Neutrophil (primary cell): ENCODE results near the gene FIGN.

ENCODE experiments used
- H3K27ac ChIP-seq: fragments of 200-600 bp; sonication (generic); 2 replicates; pipeline ENCODE4 v1.5.1; 2016; ENCODE audit warnings: mild to moderate bottlenecking, moderate library complexity
- H3K27me3 ChIP-seq: fragments of 200-600 bp; sonication (generic); 2 replicates; pipeline ENCODE4 v1.6.0; 2016; ENCODE audit warnings: mild to moderate bottlenecking
- H3K36me3 ChIP-seq: fragments of 200-600 bp; sonication (generic); 2 replicates; pipeline ENCODE4 v1.5.1; 2017
- H3K4me1 ChIP-seq, 2 experiments: fragments of 200-600 bp in 1 of 2; sonication (generic) in 1 of 2; 1 replicate in 1 of 2; 2 replicates in 1 of 2; pipeline versions ENCODE4 v1.5.1 to v1.6.1; 2013 to 2016; ENCODE audit warnings: low read depth in 1 of 2, low read length in 1 of 2, mild to moderate bottlenecking in 1 of 2, moderate library complexity in 1 of 2; ENCODE audit not compliant: control insufficient read depth in 1 of 2, insufficient read depth in 1 of 2
- H3K4me3 ChIP-seq, 2 experiments: fragments of 200-600 bp in 1 of 2; sonication (generic) in 1 of 2; 1 replicate in 1 of 2; 2 replicates in 1 of 2; pipeline ENCODE4 v1.5.1; 2013 to 2016; ENCODE audit warnings: low read depth in 1 of 2, low read length in 1 of 2, mild to moderate bottlenecking in 1 of 2, moderate library complexity in 1 of 2
- H3K9me3 ChIP-seq: fragments of 200-600 bp; sonication (generic); 2 replicates; pipeline ENCODE4 v1.5.1; 2016
- CTCF ChIP-seq: fragments of 200-600 bp; sonication (generic); IDR thresholded peaks from 2 replicates; pipeline ENCODE4 v1.5.1; 2016; ENCODE audit warnings: antibody characterized with exemption

Gene FIGN

GRCh38 chr2:163673522-163673921 lies 62.3 kb downstream of the FIGN start:
- no peak for TF ChIP-seq CTCF
- H3K4me3 ChIP-seq, result no peak overlapping the region
- no peaks in the 10 kb centered on the region for H3K36me3 ChIP-seq
- H3K9me3 ChIP-seq, result no peaks in the 10 kb centered on the region
- no peak overlapping the region for H3K27ac ChIP-seq
- no peaks in the 10 kb centered on the region for H3K4me1 ChIP-seq
- no peaks in the 10 kb centered on the region for H3K27me3 ChIP-seq

- no peaks in the 10 kb centered on the region for H3K27me3 ChIP-seq
- H3K27ac ChIP-seq, result no peak overlapping the region
- TF ChIP-seq CTCF, result no peak
These were observed 64.9 kb downstream of the FIGN start for GRCh38 chr2:163670929-163671328.

DNA sequence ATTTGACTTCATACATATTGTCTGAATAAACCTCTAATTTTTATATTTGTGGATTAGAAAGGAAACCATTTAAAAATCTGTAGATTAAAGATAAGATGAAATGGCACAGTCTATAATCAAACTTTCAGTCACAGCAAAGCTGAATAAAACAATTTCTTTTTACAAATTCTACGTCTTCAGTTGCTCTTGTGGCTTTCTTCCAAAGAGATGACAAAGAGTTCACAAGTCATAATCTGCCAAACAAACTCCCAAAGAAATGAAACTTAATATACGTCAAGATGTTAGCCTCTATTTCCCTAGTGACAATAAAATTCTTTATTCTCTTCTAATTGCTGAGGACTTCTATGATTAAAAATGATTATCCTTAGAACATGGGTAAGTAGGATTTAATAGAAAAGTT lies 66.3 kb downstream of the FIGN start:
- Histone ChIP-seq H3K36me3 (no peaks in the 10 kb centered on the region), H3K27ac (no peak overlapping the region), H3K9me3 (no peaks in the 10 kb centered on the region), H3K4me1 (no peaks in the 10 kb centered on the region), H3K27me3 (no peaks in the 10 kb centered on the region), H3K4me3 (no peak overlapping the region)
- TF ChIP-seq CTCF, result no peak

More at GRCh38 chr2:163670929-163671328, 64.9 kb downstream of the FIGN start:
- H3K9me3 ChIP-seq, result no peaks in the 10 kb centered on the region
- no peaks in the 10 kb centered on the region for H3K4me1 ChIP-seq
- H3K36me3 ChIP-seq, result no peaks in the 10 kb centered on the region
- no peak overlapping the region for H3K4me3 ChIP-seq

GRCh38 chr2:163667064-163667887 lies 68.5 kb downstream of the FIGN start:
- no peak overlapping the region for H3K27ac ChIP-seq
- H3K36me3 ChIP-seq, result no peaks in the 10 kb centered on the region
- TF ChIP-seq CTCF, result no peak
- no peaks in the 10 kb centered on the region for H3K27me3 ChIP-seq
- H3K4me3 ChIP-seq, result no peak overlapping the region
- no peaks in the 10 kb centered on the region for H3K9me3 ChIP-seq
- H3K4me1 ChIP-seq, result no peaks in the 10 kb centered on the region

DNA sequence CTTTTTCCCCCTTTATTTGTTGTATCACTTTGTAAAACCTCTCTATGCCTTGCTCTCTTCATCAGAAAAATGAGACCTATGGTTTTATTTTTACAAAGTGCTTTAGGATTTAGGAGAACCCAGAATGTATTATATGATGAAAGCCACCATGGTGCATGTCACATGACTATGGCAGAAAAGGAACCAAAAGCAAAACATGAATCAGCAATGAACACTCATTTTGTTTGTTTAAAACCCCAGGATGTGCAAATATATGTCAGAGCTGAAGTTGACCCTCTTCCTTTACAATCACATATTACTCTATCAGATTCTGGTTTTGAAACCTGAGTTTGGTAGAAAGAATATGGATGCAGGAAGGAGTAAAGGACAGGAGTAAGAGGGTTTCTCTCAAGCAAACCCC lies 70.0 kb downstream of the FIGN start:
- no peak overlapping the region for H3K4me3 ChIP-seq
- no peaks in the 10 kb centered on the region for H3K36me3 ChIP-seq
- no peak overlapping the region for H3K27ac ChIP-seq

More for the DNA sequence above, 70.0 kb downstream of the FIGN start:
- no peak for TF ChIP-seq CTCF
- H3K27me3 ChIP-seq, result no peaks in the 10 kb centered on the region
- no peaks in the 10 kb centered on the region for H3K9me3 ChIP-seq
- no peaks in the 10 kb centered on the region for H3K4me1 ChIP-seq
